ENCODE measurements around the gene SUMO4. TPM values are rescaled to one million over a fixed set of nuclear protein-coding genes. Genes with fewer than 3 reads are reported as not detected.

Gene SUMO4
- polyA plus RNA-seq, 10 donors: 0.21 to 1.7 (median 0.43) TPM

Other genes with a start within 250 kb of the SUMO4 start
- 10 to 100 TPM; 51.0 to 71.2 (median 59.7) TPM for gene TAB2, start 82.5 kb upstream of the SUMO4 start, polyA plus RNA-seq (ENCODE audit: insufficient read length in 10 of 10)
- 1 to 10 TPM in 1 of 10 donors, under 1 TPM in 9; 0.09 to 1.4 (median 0.34) TPM for gene ZC3H12D, start 84.8 kb downstream of the SUMO4 start, polyA plus RNA-seq (ENCODE audit: insufficient read length in 10 of 10)
- gene PPIL4, start 145.8 kb downstream of the SUMO4 start, polyA plus RNA-seq (ENCODE audit: insufficient read length in 10 of 10): 10 to 100 TPM; 26.7 to 36.9 (median 33.7) TPM
- gene GINM1, start 166.1 kb downstream of the SUMO4 start, polyA plus RNA-seq (ENCODE audit: insufficient read length in 10 of 10): 10 to 100 TPM; 40.5 to 56.7 (median 49.7) TPM
- gene KATNA1, start 248.5 kb downstream of the SUMO4 start, polyA plus RNA-seq (ENCODE audit: insufficient read length in 10 of 10): 10 to 100 TPM; 17.0 to 25.7 (median 21.2) TPM

Measured in muscle of back (tissue), 10 donors.